Progenitor cell of endocrine pancreas (in vitro differentiated cells): Measurements from ENCODE around the gene ZNF668. TPM values are rescaled to one million over a fixed set of nuclear protein-coding genes. Genes with fewer than 3 reads are reported as not detected.

Experiments used
- DNase-seq: peaks from one replicate; pipeline ENCODE4 v3.0.0; 2021; ENCODE audit warnings: low spot score; ENCODE audit not compliant: unreplicated experiment
- H3K27ac Mint-ChIP-seq: 2 replicates; pipeline ENCODE4 v1.8.0; 2021; ENCODE audit warnings: mild to moderate bottlenecking, moderate library complexity, mixed read lengths
- H3K27me3 Mint-ChIP-seq: 2 replicates; pipeline ENCODE4 v1.8.0; 2021; ENCODE audit warnings: mixed read lengths
- H3K36me3 Mint-ChIP-seq: 2 replicates; pipeline ENCODE4 v1.8.0; 2022; ENCODE audit warnings: mixed read lengths; ENCODE audit not compliant: insufficient read depth
- H3K4me1 Mint-ChIP-seq: 2 replicates; pipeline ENCODE4 v1.8.0; 2021; ENCODE audit warnings: low read depth, mixed read lengths
- H3K4me3 Mint-ChIP-seq: 2 replicates; pipeline ENCODE4 v1.8.0; 2021; ENCODE audit warnings: low read depth, mild to moderate bottlenecking, moderate library complexity, mixed read lengths
- H3K9me3 Mint-ChIP-seq: 2 replicates; pipeline ENCODE4 v1.8.0; 2021; ENCODE audit warnings: low read depth, mixed read lengths
- CTCF ChIP-seq: fragments of 200-600 bp; sonication (generic); IDR thresholded peaks from one replicate; pipeline ENCODE4 v1.5.0; 2021; ENCODE audit warnings: antibody characterized with exemption, mild to moderate bottlenecking; ENCODE audit not compliant: unreplicated experiment
- total RNA-seq: library from RNA; stranded (reverse); gene quantifications from 2 replicates; pipeline ENCODE4 v1.2.1, GENCODE V29; 2021

ZNF668 gene
- total RNA-seq, 1 donor from 2014 or later: 17.5 TPM

- no peak for DNase-seq
- no peak overlapping the region for H3K27ac Mint-ChIP-seq
- no peak for TF ChIP-seq CTCF
- peaks cover 2% of the 10 kb centered on the region for H3K4me1 Mint-ChIP-seq
- no peak overlapping the region for H3K4me3 Mint-ChIP-seq
- H3K27me3 Mint-ChIP-seq: no peaks in the 10 kb centered on the region
- no peaks in the 10 kb centered on the region for H3K9me3 Mint-ChIP-seq
- H3K36me3 Mint-ChIP-seq: peaks cover 5% of the 10 kb centered on the region
Measured at GRCh38 chr16:31038993-31039392, 35.0 kb downstream of the ZNF668 start.

- Mint-ChIP-seq H3K9me3 (no peaks in the 10 kb centered on the region), H3K36me3 (peaks cover 4% of the 10 kb centered on the region), H3K27me3 (no peaks in the 10 kb centered on the region), H3K27ac (no peak overlapping the region), H3K4me1 (peaks cover 5% of the 10 kb centered on the region), H3K4me3 (no peak overlapping the region)
- DNase-seq: no peak
- no peak for TF ChIP-seq CTCF
Measured at GRCh38 chr16:31036691-31037090, 37.3 kb downstream of the ZNF668 start.

- peak overlapping the region; percentile 96 for H3K27ac Mint-ChIP-seq
- peaks cover 3% of the 10 kb centered on the region for H3K36me3 Mint-ChIP-seq
- no peak for TF ChIP-seq CTCF
- peak; percentile 67 for DNase-seq
- peak overlapping the region; percentile 93 for H3K4me3 Mint-ChIP-seq
- H3K4me1 Mint-ChIP-seq: peaks cover 5% of the 10 kb centered on the region
- no peaks in the 10 kb centered on the region for H3K27me3 Mint-ChIP-seq
- no peaks in the 10 kb centered on the region for H3K9me3 Mint-ChIP-seq
Measured at GRCh38 chr16:31033709-31034492, 40.1 kb downstream of the ZNF668 start.

GRCh38 chr16:31032736-31033708, 41.0 kb downstream of the ZNF668 start, which contains the start of gene STX4:
Gene STX4, plus strand, starts transcription at chr16:31033558. Its CDS starts 248 bp downstream, at chr16:31033806.
- Mint-ChIP-seq H3K9me3 (no peaks in the 10 kb centered on the region), H3K36me3 (peaks cover 3% of the 10 kb centered on the region), H3K4me1 (peaks cover 5% of the 10 kb centered on the region)

More at GRCh38 chr16:31032736-31033708, 41.0 kb downstream of the ZNF668 start, which contains the start of gene STX4:
- Mint-ChIP-seq H3K27ac (peak within 1 kb of the TSS; percentile 96), H3K27me3 (no peaks in the 10 kb centered on the region), H3K4me3 (peak within 1 kb of the TSS; percentile 93)
- peak; percentile 8 for TF ChIP-seq CTCF
- DNase-seq: peak; percentile 91
